Measurements from ENCODE around the gene PPM1L. TPM values are rescaled to one million over a fixed set of nuclear protein-coding genes. Genes with fewer than 3 reads are reported as not detected.
"Not testable (repeated sequence)": the region's sequence is repeated elsewhere in the genome, so short reads cannot be mapped to it uniquely, and the experiment has no call there.

Gene PPM1L
- 10 to 100 TPM; 12.0 to 12.7 TPM for total RNA-seq
- polyA plus RNA-seq (ENCODE audit: insufficient read length in 6 of 6), result 1 to 10 TPM; 5.1 to 5.7 (median 5.2) TPM
- long read RNA-seq, donor 1, result 0 reads
- long read RNA-seq, donor 2, result 0 reads
- long read RNA-seq, donor 3, result 0 reads
- long read RNA-seq, donor 4, result 0 reads
- long read RNA-seq, donor 5, result 0 reads
- long read RNA-seq, donor 6, result 0 reads
- long read RNA-seq, donor 7, result 0 reads
- long read RNA-seq, donor 8, result 0 reads
- long read RNA-seq, donor 9, result 0 reads
- long read RNA-seq, donor 10, result 0 reads
- long read RNA-seq, donor 11, partial matches to known transcripts, result 7 of 7 reads
- long read RNA-seq, donor 11, other reads (novel, unspliced or antisense), result 0 of 7 reads
- long read RNA-seq, donor 12, result 0 reads

- Histone ChIP-seq H3K4me1 (peaks cover 0 to 29% of the 10 kb centered on the region in 2 donors), H3K36me3 (no peaks in the 10 kb centered on the region), H3K27me3 (peaks cover 0 to 11% of the 10 kb centered on the region in 2 donors), H3K27ac (peak within 1 kb of the TSS; percentile 93 to 96), H3K4me3 (peak within 1 kb of the TSS; percentile 69 to 79), H3K9me3 (no peaks in the 10 kb centered on the region)
- intact Hi-C loops (cut with DNase I), result no loop called here
- ATAC-seq (peak; percentile 57), DNase-seq (peak in 3 of 4 donors; percentile 49 to 95 (median 72))
- TF ChIP-seq CTCF (IDR thresholded peaks at IDR 0.05), result no peak
Observed at GRCh38 chr3:160755776-160756304, at the start of gene PPM1L. Gene PPM1L, plus strand, starts transcription at chr3:160756231.

DNA sequence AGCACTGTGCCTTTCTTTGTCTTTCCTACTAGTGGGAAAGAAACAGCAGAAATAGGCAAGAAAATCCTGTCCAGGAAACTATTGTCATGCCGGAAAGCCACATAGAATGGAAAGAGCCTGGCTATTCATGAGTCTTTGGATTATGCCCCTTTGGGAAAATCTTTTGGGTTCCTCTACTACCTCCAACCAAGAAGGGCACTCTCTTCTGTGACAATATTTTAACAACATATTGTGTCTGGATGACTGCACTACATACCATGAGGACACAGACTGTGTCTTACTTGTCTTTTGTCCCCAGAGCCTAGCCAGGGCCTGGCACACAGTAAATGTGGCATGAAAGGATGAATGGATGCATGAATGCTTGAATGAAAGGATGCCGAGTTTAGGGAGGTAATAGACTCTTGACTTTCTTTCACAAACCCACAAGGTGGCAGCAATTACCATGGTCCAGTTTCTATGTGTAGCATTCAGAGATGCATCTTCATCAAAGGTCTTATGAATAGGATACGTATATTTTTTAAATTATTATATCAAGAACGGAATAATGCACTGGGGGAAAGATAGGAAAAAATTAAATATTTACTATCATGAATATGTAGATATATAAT, 48.7 kb upstream of the PPM1L start:
- H3K27me3 ChIP-seq, result peaks cover 0 to 17% of the 10 kb centered on the region in 2 donors
- H3K36me3 ChIP-seq, result no peaks in the 10 kb centered on the region
- H3K4me3 ChIP-seq, result no peak overlapping the region
- no peaks in the 10 kb centered on the region for H3K4me1 ChIP-seq
- ATAC-seq, result peak; percentile 84
- peak in 2 of 4 donors; percentile 18 to 62 for DNase-seq
- no peak overlapping the region for H3K27ac ChIP-seq
- intact Hi-C loops (cut with DNase I), result loop anchor here in 1 of 2 donors (5.0 kb wide), 1 partner anchor 235 kb away; no protein-coding TSS in a partner anchor
- TF ChIP-seq CTCF (IDR thresholded peaks at IDR 0.05), result peak; percentile 34 to 47
- no peaks in the 10 kb centered on the region for H3K9me3 ChIP-seq

DNA sequence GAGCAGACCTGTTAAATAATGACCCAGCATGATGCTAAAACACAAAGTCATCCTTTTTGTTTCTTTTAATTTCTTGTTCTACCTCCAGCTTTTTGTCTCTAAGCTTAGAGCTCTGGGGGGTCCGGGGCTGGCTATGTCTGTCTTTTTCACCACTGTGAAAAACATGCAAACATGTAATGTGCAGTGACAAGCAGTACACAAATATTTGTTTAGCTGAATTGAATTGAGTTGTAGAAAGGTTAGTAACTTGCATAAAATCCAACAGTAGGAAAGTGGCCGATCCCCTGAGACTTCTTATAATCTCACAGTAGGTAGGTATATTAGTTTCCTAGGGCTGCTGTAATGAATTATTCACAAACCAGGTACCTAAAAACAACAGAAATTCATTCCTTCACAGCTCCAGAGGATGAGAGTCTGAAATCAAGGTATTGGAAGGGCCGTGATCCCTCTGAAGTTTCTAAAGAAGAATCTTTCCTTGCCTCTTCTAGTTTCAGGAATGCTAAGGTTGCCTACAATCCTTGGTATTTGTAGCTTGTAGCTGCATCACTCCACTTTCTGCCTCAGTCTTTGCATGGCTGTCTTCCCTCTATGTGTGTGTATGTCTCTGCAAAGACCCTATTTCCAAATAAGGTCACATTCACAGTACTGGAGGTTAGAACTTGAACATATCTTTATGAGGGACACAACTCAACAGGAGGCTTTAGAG, 46.4 kb upstream of the PPM1L start:
- intact Hi-C loops (cut with DNase I), result loop anchor here in 1 of 2 donors (5.0 kb wide), 1 partner anchor 233 kb away; no protein-coding TSS in a partner anchor
- no peak for TF ChIP-seq CTCF (IDR thresholded peaks at IDR 0.05)
- H3K36me3 ChIP-seq, result no peaks in the 10 kb centered on the region
- H3K4me3 ChIP-seq, result no peak overlapping the region
- ATAC-seq (no peak), DNase-seq (no peak)
- H3K9me3 ChIP-seq, result no peaks in the 10 kb centered on the region
- no peaks in the 10 kb centered on the region for H3K4me1 ChIP-seq
- H3K27ac ChIP-seq, result no peak overlapping the region
- H3K27me3 ChIP-seq, result peaks cover 0 to 17% of the 10 kb centered on the region in 2 donors

- intact Hi-C loops (cut with DNase I); H3K27ac ChIP-seq; DNase-seq; H3K4me3 ChIP-seq; ATAC-seq; H3K36me3 ChIP-seq; H3K4me1 ChIP-seq; H3K9me3 ChIP-seq: not testable (repeated sequence)
- peaks cover 0 to 10% of the 10 kb centered on the region in 2 donors for H3K27me3 ChIP-seq
Observed at GRCh38 chr3:160713144-160713543, 42.9 kb upstream of the PPM1L start.

- Histone ChIP-seq H3K4me3 (no peak overlapping the region), H3K4me1 (no peaks in the 10 kb centered on the region), H3K27ac (no peak overlapping the region), H3K27me3 (no peaks in the 10 kb centered on the region), H3K36me3 (no peaks in the 10 kb centered on the region), H3K9me3 (no peaks in the 10 kb centered on the region)
- DNase-seq (peak in 1 of 4 donors; percentile 35), ATAC-seq (no peak)
- intact Hi-C loops (cut with DNase I), result no loop called here
- no peak for TF ChIP-seq CTCF (IDR thresholded peaks at IDR 0.05)
Observed at GRCh38 chr3:160719710-160720109, 36.3 kb upstream of the PPM1L start.

Data from left lung (tissue), 14 donors.